ENCODE results near the gene WDR46.

GRCh38 chr6:33272275-33273128 is 16.5 kb downstream of the WDR46 start:
- TF ChIP-seq CTCF (IDR thresholded peaks at IDR 0.05; ENCODE audit: low read depth, low read length) = no peak
- peak; percentile 4 for TF ChIP-seq POLR2A (IDR thresholded peaks at IDR 0.05; ENCODE audit: extremely low read depth, insufficient read length)
- no peak for TF ChIP-seq MYC (IDR thresholded peaks at IDR 0.05; ENCODE audit: low read depth, low read length)
- no peak for TF ChIP-seq MAX (IDR thresholded peaks at IDR 0.05; ENCODE audit: low read depth, low read length)

All from NB4 (cell line).